Activated CD4-positive, alpha-beta T cell treated with anti-CD3 and anti-CD28 coated beads, Interleukin-2, amount 10 ng/mL, durations not matched to agents 24 days and 14 days (primary cell): ENCODE data around the gene GPD1L. TPM values are rescaled to one million over a fixed set of nuclear protein-coding genes. Genes with fewer than 3 reads are reported as not detected.

Experiments used
- DNase-seq: peaks from one replicate; pipeline ENCODE4 v3.0.0; 2022
- H3K27ac Mint-ChIP-seq: one replicate; pipeline ENCODE4 v1.8.0; 2022; ENCODE audit warnings: mild to moderate bottlenecking, mixed read lengths
- H3K27me3 Mint-ChIP-seq: one replicate; pipeline ENCODE4 v1.8.0; 2022; ENCODE audit warnings: mixed read lengths
- H3K36me3 Mint-ChIP-seq: one replicate; pipeline ENCODE4 v1.8.0; 2022; ENCODE audit warnings: low read depth, mild to moderate bottlenecking, mixed read lengths
- H3K4me1 Mint-ChIP-seq: one replicate; pipeline ENCODE4 v1.8.0; 2021; ENCODE audit warnings: mixed read lengths
- H3K4me3 Mint-ChIP-seq: one replicate; pipeline ENCODE4 v1.8.0; 2022; ENCODE audit warnings: mild to moderate bottlenecking, moderate library complexity, mixed read lengths
- H3K9me3 Mint-ChIP-seq: one replicate; pipeline ENCODE4 v1.8.0; 2021; ENCODE audit warnings: mixed read lengths
- intact Hi-C: fragments of 100-400 bp; cut with micrococcal nuclease; formaldehyde crosslinking; loops from one replicate; pipeline ENCODE4 v1.15.1; 2023
- total RNA-seq: library from RNA; stranded (reverse); gene quantifications from 2 replicates; pipeline ENCODE4 v1.2.3, GENCODE V29; 2022

GPD1L gene
- total RNA-seq, 1 donor from 2014 or later, result 19.0 TPM

GRCh38 chr3:32155117-32155516 is 48.7 kb downstream of the GPD1L start:
- Mint-ChIP-seq H3K4me1 (no peaks in the 10 kb centered on the region), H3K27ac (no peak overlapping the region), H3K9me3 (no peaks in the 10 kb centered on the region), H3K27me3 (no peaks in the 10 kb centered on the region), H3K36me3 (peaks cover 24% of the 10 kb centered on the region), H3K4me3 (no peak overlapping the region)
- no peak for DNase-seq
- intact Hi-C loops, result no loop called here

GRCh38 chr3:32157600-32158264 is 51.3 kb downstream of the GPD1L start:
- no peak overlapping the region for H3K27ac Mint-ChIP-seq

GRCh38 chr3:32160706-32161214 is 54.3 kb downstream of the GPD1L start:
- Mint-ChIP-seq H3K4me1 (no peaks in the 10 kb centered on the region), H3K36me3 (peaks cover 39% of the 10 kb centered on the region), H3K4me3 (no peak overlapping the region), H3K9me3 (no peaks in the 10 kb centered on the region), H3K27me3 (no peaks in the 10 kb centered on the region), H3K27ac (no peak overlapping the region)
- DNase-seq, result no peak
- intact Hi-C loops, result no loop called here

More at GRCh38 chr3:32157600-32158264, 51.3 kb downstream of the GPD1L start:
- Mint-ChIP-seq H3K27me3 (no peaks in the 10 kb centered on the region), H3K4me1 (no peaks in the 10 kb centered on the region), H3K36me3 (peaks cover 27% of the 10 kb centered on the region), H3K9me3 (no peaks in the 10 kb centered on the region), H3K4me3 (no peak overlapping the region)
- intact Hi-C loops, result no loop called here
- DNase-seq, result no peak

DNA sequence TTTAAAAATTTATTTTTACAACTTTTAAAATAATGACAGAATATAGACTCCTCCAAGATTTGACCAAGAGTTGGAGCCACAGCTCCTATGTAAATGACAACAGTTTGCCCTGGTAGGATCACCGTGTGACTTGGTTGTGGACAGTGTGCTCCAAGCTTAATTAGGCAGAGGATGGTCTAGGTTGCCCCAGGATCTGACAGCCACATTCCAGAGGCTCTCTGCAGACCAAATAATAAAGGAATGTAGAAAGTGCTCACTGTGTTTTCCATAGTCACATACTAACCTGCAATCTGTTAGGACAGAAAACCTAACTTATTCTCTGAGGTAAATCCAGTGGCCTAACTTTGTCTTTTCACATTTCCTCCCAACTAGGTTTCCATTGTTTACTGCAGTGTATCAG is 59.0 kb downstream of the GPD1L start:
- DNase-seq, result no peak
- H3K9me3 Mint-ChIP-seq, result no peaks in the 10 kb centered on the region
- H3K36me3 Mint-ChIP-seq, result peaks cover 55% of the 10 kb centered on the region
- H3K4me1 Mint-ChIP-seq, result no peaks in the 10 kb centered on the region
- no peak overlapping the region for H3K27ac Mint-ChIP-seq
- intact Hi-C loops, result no loop called here
- H3K27me3 Mint-ChIP-seq, result no peaks in the 10 kb centered on the region
- no peak overlapping the region for H3K4me3 Mint-ChIP-seq

DNA sequence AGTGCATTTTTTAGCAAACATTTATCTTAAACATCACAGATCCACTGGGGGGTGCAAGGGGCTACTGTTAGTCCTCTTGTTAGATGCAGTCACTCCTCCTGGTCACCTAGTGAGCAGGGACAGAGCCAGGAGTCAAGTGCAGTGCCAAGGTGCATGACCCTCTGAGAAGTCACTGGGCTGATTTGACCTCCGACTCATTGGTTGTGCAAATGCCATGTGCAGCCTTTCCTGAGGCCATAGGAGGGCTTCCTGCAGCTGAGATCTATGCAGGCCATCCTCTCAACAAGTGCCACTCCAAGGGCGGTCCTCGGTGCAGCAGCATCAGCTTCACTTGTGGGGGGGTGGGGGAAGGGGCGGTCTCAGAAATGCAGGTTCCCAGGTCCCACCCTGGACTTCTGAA is 60.2 kb downstream of the GPD1L start:
- Mint-ChIP-seq H3K27ac (no peak overlapping the region), H3K9me3 (no peaks in the 10 kb centered on the region), H3K36me3 (peaks cover 54% of the 10 kb centered on the region), H3K4me3 (no peak overlapping the region), H3K27me3 (no peaks in the 10 kb centered on the region), H3K4me1 (no peaks in the 10 kb centered on the region)
- intact Hi-C loops, result no loop called here
- no peak for DNase-seq

DNA sequence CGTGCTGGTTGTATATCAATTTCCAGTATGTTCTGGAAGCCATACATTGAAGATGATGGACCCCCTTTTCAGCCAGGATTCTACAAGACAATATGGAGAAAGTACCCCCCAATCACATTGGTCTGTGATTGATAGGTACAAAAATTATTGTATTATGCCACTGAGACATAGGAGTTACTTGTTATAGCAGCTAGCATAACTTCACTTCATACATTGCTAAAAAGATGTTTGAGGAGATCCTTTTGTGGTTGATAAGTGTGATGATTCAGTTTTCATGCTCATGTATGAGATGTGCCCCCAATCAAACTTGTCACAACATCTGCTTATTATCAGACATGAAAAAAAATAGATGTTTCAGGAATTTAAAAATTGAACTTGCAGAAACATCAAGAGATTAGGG is 66.0 kb downstream of the GPD1L start:
- intact Hi-C loops, result no loop called here
- no peaks in the 10 kb centered on the region for H3K27me3 Mint-ChIP-seq
- H3K4me1 Mint-ChIP-seq, result peaks cover 7% of the 10 kb centered on the region
- H3K36me3 Mint-ChIP-seq, result peaks cover 30% of the 10 kb centered on the region
- H3K9me3 Mint-ChIP-seq, result peaks cover 5% of the 10 kb centered on the region
- no peak overlapping the region for H3K27ac Mint-ChIP-seq
- no peak overlapping the region for H3K4me3 Mint-ChIP-seq
- DNase-seq, result no peak

- peak; percentile 88 for DNase-seq
- H3K4me3 Mint-ChIP-seq, result no peak overlapping the region
- peaks cover 4% of the 10 kb centered on the region for H3K27me3 Mint-ChIP-seq
- intact Hi-C loops, result loop anchor here (2.0 to 5.0 kb wide), 4 partner anchors 62 to 489 kb away; partner anchors contain the start of gene CMTM8
- H3K9me3 Mint-ChIP-seq, result peaks cover 5% of the 10 kb centered on the region
- peaks cover 12% of the 10 kb centered on the region for H3K36me3 Mint-ChIP-seq
- H3K27ac Mint-ChIP-seq, result no peak overlapping the region
- H3K4me1 Mint-ChIP-seq, result peaks cover 12% of the 10 kb centered on the region
Observed at GRCh38 chr3:32175607-32176197, 69.3 kb downstream of the GPD1L start.

- intact Hi-C loops, result loop anchor here (1.0 to 5.0 kb wide), 7 partner anchors 60 to 488 kb away; partner anchors contain the start of gene CMTM8
- H3K27ac Mint-ChIP-seq, result no peak overlapping the region
- H3K36me3 Mint-ChIP-seq, result peaks cover 5% of the 10 kb centered on the region
- H3K4me1 Mint-ChIP-seq, result peaks cover 12% of the 10 kb centered on the region
- peak overlapping the region; percentile 7 for H3K4me3 Mint-ChIP-seq
- H3K27me3 Mint-ChIP-seq, result peaks cover 6% of the 10 kb centered on the region
- peak; percentile 93 for DNase-seq
- H3K9me3 Mint-ChIP-seq, result peaks cover 4% of the 10 kb centered on the region
Observed at GRCh38 chr3:32176989-32177701, 70.7 kb downstream of the GPD1L start.

GRCh38 chr3:32177702-32178198 is 71.3 kb downstream of the GPD1L start:
- Mint-ChIP-seq H3K36me3 (peaks cover 2% of the 10 kb centered on the region), H3K27ac (no peak overlapping the region)

GRCh38 chr3:32180141-32180784 is 73.8 kb downstream of the GPD1L start:
- Mint-ChIP-seq H3K27ac (no peak overlapping the region), H3K36me3 (no peaks in the 10 kb centered on the region), H3K4me1 (peaks cover 8% of the 10 kb centered on the region), H3K9me3 (no peaks in the 10 kb centered on the region), H3K27me3 (peaks cover 19% of the 10 kb centered on the region), H3K4me3 (no peak overlapping the region)
- DNase-seq, result no peak
- intact Hi-C loops, result no loop called here

More at GRCh38 chr3:32177702-32178198, 71.3 kb downstream of the GPD1L start:
- peak; percentile 86 for DNase-seq
- H3K9me3 Mint-ChIP-seq, result no peaks in the 10 kb centered on the region
- peaks cover 7% of the 10 kb centered on the region for H3K27me3 Mint-ChIP-seq
- intact Hi-C loops, result loop anchor here (1.0 to 5.0 kb wide), 7 partner anchors 60 to 487 kb away; partner anchors contain the start of gene CMTM8
- H3K4me3 Mint-ChIP-seq, result peak overlapping the region; percentile 7
- H3K4me1 Mint-ChIP-seq, result peaks cover 12% of the 10 kb centered on the region

GRCh38 chr3:32181365-32181764 is 74.9 kb downstream of the GPD1L start:
- H3K36me3 Mint-ChIP-seq, result no peaks in the 10 kb centered on the region
- H3K27ac Mint-ChIP-seq, result no peak overlapping the region
- peaks cover 8% of the 10 kb centered on the region for H3K4me1 Mint-ChIP-seq
- no peak for DNase-seq
- intact Hi-C loops, result no loop called here
- no peak overlapping the region for H3K4me3 Mint-ChIP-seq
- no peaks in the 10 kb centered on the region for H3K9me3 Mint-ChIP-seq
- peaks cover 23% of the 10 kb centered on the region for H3K27me3 Mint-ChIP-seq

- Mint-ChIP-seq H3K36me3 (no peaks in the 10 kb centered on the region), H3K27ac (no peak overlapping the region), H3K4me3 (no peak overlapping the region), H3K9me3 (no peaks in the 10 kb centered on the region), H3K27me3 (peaks cover 23% of the 10 kb centered on the region), H3K4me1 (peaks cover 8% of the 10 kb centered on the region)
- no peak for DNase-seq
- intact Hi-C loops, result no loop called here
Observed at GRCh38 chr3:32181796-32182195, 75.4 kb downstream of the GPD1L start.

- peaks cover 34% of the 10 kb centered on the region for H3K27me3 Mint-ChIP-seq
- no peak overlapping the region for H3K27ac Mint-ChIP-seq
- intact Hi-C loops, result no loop called here
- no peaks in the 10 kb centered on the region for H3K9me3 Mint-ChIP-seq
- H3K36me3 Mint-ChIP-seq, result no peaks in the 10 kb centered on the region
- H3K4me3 Mint-ChIP-seq, result no peak overlapping the region
- H3K4me1 Mint-ChIP-seq, result no peaks in the 10 kb centered on the region
- DNase-seq, result no peak
Observed at GRCh38 chr3:32184187-32184730, 77.8 kb downstream of the GPD1L start.
